GM18867 (cell line): ENCODE data around the gene CNTN1.
"Not testable (repeated sequence)": the region's sequence is repeated elsewhere in the genome, so short reads cannot be mapped to it uniquely, and the experiment has no call there.

Experiments used
- ATAC-seq: cut with Tn5 transposase; IDR thresholded peaks from one replicate; pipeline ENCODE4 v1.9.1; 2021; ENCODE audit warnings: mild to moderate bottlenecking, moderate library complexity; ENCODE audit not compliant: unreplicated experiment

Gene CNTN1

DNA sequence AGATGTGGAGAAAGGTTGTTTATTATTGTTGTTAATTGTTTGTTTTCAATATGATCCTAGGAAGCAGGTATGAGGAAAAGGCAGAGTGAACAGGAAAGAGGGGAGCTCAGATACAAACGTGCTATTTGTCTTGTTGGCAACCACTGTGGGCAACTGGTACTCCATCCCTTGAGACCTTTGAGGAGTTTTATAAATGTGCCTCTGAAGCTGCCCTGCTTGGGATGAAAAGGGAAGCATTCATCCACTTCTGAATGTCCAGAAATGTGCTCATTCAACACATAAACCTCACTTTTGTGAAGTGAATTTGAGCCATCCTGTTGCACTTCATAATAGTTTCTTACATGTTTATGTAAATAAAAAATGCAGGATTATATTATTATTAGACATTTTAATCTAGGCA lies 331.6 kb downstream of the CNTN1 start:
- no peak for ATAC-seq

DNA sequence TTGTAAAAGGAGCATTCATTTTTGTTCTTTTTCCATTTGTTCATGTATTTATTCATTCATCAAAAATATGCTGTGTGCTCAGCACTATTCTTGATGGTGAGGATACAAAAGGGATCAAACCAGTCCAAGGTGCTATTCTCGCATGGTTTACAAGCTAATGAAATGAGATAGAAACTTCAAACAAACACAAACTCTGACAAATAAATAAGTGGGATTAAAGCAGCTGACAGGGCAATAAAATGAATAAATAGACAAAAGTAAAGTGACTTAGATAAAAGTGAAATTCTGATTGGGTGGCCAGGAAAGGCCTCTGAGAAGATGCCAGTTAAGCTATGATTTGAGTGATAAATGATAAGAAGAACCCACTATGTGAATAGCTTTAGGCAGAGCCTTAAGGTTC lies 333.9 kb downstream of the CNTN1 start:
- ATAC-seq = no peak

DNA sequence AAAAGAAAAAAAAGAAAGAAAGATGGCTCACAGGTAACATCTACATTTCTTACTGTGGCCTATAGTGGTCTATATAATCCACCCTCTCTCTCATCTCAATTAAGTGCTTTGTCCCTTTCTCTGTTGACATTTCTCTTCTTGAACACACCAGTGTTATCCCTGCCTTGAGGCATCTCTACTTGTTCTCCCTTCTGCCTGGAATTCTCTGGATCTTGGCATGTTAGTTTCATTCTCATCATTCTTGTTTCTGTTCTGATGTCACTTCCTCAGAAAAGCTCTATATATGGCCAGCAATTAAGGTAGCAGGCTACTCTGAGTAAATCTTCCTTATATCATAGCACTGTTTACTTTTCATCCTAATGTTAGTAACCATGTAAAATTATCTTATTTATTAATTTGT lies 340.1 kb downstream of the CNTN1 start:
- ATAC-seq = no peak

DNA sequence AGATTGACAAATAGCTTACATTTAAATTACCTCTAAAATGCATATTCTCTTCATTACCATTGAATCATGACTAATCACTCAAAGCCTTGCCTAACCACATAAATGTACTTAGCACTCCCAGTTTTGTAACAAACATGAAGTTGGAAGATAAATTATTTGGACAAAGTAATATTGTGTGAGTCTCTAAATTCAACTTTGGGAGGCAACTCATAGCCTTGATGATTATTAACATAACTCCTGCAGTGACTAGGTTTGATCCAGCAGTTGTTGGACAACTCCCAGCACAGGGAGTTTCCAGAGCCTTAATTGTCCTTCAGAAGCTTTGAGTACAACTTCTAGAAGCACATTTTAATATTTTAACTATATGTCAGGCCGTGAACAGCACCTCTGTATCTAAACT lies 342.4 kb downstream of the CNTN1 start:
- no peak for ATAC-seq

DNA sequence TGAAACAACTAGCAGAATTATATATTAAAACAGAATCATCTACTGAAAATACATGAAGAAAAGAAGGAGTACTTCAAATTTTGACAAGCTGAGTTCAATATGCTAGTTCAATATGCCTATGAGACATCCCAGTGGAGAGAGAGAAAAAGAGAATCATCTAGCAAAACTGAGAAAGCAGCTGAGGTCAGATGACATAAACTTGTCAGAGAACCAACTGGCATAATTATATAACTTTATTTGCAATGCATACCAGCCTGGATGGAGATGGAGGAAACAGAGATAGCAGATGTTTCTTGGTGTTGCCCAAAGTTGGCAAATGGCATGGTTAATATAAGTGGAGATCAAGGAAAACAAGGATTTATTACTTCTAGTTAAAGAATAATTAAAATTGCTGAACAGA lies 347.2 kb downstream of the CNTN1 start:
- no peak for ATAC-seq

DNA sequence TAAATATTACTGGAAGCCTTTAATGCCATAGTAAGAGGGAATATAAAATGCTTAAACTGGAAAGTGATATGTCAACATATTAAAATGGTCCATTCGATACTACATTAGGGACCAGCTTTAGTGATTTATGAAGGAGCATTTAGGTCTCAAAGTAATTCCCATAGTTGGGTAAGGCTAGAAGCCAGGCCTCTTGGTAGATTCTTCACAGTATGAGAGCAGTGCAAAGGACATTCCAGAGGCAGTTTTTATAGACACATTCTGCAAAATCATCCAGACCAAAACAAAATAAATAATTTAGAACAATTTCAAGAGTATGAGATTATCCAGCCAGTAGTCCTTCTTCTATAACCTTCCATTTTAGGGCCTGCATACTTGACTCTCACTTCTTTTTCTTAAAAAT lies 353.3 kb downstream of the CNTN1 start:
- no peak for ATAC-seq

DNA sequence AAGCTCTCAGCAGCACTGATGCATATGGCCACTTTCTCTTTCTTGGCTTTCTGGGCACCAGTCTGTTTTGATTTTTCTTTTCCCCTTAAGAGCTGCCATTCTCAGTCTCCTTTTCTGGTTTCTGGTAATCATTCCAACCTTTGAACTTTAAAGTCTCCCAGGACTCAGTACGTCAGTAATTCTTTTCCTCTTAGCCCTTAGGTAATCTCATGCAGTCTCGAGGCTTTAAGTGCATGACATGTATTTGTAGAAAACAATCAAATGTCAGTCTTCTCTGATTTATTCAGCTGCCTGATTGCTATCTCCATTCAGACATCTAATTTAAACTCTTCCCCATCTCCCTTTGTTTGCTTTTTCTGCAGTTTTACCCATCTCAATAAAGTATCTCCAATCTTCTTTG lies 356.8 kb downstream of the CNTN1 start:
- no peak for ATAC-seq

DNA sequence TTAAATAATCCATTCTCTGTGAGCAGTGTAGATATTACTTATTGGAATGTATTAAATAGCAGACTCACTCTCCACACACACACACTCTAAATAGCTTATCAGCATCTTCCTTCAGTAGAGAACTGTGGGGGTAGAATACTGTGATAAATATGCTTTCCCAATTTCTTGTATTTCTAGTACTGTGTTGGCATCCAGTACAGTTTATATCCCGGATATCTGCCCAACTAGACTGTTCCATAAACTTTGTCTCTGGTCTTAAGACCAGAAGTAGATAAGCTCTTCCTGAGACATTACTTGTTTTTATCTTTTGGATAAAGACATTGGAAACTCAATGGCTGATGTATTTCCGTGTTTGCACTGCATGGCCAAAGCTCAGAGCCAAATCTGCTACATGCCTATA lies 359.7 kb downstream of the CNTN1 start:
- no peak for ATAC-seq

DNA sequence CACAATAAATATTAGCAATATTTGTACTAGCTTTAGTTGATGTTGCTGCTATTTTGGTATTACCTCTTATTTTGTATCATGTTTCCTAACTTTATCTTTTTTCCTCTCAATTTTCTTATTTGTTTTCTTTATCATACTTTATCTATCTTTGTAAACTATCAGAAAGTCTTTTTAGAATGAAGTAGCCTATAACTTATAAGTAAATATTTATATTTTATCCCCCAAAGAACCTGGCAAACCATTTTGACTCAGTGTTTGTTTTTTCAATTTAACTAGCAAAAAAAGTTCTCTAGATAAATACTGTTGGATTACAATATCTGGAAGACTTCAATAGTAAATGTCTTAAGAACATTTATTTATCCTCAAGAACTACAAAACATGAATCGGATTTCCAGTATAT lies 360.2 kb downstream of the CNTN1 start:
- no peak for ATAC-seq

DNA sequence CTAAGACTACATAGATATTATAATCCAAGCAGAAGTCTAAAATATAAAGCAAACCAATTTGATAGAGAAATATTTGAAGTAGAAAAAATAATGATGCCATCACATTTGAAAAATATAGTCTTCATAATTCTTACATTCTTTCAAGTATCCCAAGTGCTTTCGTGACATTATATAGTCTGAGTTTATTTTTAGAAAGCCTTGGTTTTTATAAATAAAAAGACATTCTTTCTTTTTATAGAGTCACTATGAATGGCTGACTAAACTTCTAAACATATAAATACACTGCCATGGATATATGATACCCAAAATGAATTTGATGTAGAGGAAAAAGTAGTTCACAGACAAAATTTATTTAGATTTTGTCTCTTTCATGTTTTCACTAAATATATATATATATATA lies 360.8 kb downstream of the CNTN1 start:
- ATAC-seq = no peak

DNA sequence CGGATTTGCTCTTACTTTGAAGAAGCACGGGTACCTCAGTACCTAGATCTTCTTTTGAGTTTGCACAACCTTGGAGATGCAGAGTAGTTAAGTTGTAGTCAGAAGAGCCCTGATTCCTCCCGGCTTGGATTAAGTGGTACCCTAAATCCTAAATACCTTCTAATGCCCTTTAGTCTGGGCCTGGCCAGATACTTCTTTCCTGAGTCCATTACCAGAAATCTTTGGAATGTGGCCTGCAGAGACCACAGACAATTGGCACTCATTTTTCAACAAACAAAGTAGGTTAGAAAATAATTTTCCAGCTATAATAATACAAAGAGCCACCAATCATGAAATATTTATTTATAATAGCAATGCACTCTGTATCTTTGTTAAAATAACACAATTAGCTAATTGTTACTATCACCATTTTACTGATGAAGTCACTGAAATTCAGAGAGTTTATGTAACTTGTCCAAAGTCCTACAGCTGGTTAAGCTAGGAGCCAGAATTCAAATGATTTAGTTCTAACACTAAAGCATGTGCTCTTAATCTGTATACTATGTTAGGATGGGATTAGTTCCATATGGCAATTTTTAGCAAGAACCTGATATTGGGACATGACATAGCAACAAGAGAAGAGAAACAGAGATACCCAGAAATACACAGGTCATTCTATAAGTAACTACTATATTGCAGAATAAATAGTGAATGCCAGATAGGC lies 363.8 kb downstream of the CNTN1 start:
- no peak for ATAC-seq

DNA sequence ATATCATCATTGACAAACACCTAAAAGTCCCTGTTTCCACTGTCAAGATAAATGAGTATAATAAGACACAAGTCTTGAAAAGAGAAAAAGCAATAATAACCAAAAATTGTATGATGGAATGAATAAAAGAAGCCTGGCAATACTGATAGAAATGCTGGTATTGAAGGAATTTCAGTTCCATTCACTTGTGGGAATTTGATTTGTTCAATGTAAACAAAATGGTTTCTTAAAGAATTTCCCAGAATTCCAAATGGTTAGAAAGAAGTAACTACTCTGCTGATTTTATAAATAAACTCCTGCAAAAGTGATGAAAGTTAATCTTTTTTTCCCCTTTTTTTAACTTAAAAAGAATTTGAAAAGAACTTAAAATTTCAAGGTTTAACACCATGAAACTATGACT lies 366.0 kb downstream of the CNTN1 start:
- ATAC-seq = no peak

DNA sequence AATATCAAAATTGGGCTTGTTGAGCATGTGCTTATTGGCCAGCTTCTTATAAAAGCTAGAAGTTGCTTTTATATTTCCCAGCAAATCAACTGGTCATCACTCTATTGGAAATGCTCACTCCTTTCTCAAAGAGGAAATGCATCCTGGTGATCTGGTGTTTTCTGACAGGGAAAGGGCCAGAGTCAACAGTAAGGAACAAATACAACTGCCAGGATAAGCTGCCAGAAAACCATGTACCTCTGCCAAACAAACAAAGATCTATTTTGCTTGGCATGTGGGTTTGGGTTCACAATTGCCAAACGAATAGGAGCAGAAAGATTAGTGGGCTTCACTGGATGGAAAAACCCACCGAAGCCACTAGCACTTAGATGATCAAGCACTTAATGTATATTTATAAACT lies 369.0 kb downstream of the CNTN1 start:
- ATAC-seq = no peak

DNA sequence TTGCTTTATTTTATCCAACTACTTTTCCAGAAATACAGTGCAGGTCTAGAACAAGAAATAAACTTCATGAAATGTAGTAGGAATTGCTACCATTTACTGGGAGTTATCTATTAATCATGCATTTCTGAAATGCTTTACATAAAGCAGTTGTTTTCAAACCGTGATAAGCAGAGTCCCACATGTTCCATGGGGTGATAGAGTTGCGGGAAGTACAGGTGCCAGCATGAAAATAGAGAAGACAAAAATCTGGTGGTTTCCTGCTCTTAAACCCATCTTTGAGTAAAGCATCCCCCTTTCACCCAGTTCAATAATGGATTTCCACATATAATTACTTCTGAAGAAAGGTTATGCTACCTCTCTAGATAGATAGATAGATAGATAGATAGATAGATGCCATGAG lies 372.2 kb downstream of the CNTN1 start:
- ATAC-seq = no peak

DNA sequence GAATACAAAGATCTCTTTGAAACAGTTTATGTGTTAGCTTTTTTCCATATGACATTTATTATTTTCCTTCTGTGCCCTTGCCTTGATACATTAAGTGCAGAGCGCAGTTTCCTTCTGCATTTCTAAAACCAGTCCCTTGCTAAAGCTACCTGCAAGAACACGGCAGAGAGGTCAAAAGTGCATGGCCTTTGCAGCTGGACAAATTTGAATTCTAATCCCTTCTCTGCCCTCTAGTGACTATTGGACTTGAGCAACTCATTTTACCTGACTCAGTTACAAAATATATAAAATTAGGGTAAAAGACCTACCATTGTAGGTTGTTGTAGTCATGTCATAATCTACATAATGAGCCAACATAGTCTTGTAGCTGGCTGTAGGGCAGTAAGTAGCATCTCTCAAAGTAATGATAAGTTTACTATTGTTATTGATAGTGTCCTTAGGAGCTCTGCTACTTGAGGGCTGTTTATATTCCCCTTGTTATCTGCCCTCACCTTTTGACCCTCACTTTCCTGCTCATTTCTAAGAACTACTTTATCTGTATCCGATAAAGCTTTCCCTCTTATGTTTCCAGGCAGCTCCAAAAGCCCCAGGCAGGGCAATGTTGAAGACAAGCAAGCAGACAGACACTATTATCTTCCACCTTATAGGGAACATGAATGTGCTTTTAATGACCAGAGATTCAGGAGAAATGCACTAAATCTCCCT lies 375.9 kb downstream of the CNTN1 start:
- no peak for ATAC-seq

DNA sequence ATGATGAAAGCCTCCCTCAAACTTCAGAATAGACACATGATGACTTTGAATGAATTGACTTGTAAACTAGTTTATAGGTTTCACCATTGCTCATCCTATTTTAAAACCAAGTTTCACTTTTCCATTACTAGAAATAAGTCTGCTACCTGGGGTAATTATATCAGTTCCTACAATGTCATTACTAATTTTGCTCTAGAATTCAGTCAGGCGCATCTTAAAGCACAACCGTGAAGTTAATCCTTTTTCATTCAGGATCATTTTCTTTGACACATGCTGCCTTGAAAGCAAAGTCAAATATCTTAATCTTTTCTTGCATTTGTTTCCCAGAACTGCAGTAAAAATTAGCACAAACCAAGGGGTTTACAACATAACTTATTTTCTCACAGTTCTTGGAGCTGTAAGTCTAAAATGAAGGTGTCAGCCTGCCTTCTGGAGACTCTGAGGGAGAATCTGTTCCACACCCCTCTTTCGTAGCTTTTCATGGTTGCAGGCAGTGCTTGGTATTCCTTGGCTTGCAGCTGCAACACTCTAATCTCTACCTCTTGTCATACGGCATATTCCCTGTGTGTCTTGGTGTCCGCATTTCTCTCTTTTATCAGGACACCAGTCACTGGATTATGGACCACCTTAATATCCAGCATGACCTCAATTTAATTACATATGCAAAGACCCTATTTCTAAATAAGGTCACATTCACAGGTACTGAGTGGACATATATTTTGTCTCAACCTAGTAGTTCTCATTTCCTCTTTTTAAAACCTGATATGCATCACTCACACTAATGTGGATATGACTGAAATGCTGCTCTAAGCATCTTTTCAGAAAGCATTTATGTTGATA lies 381.6 kb downstream of the CNTN1 start:
- peak; percentile 81 for ATAC-seq

DNA sequence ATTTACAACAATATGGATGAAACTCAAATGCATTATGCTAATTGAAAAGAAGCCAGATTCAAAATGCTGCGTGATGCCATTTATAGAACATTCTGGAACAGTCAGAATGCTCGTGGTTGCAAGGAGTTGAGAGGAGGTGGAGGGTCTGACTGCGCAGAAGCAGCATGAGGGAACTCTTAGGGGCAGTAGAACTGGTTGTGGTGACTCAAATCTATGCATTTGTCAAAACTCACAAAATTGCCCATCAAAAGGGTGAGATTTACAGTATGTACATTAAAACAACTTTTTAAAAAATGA lies 382.2 kb downstream of the CNTN1 start:
- no peak for ATAC-seq

DNA sequence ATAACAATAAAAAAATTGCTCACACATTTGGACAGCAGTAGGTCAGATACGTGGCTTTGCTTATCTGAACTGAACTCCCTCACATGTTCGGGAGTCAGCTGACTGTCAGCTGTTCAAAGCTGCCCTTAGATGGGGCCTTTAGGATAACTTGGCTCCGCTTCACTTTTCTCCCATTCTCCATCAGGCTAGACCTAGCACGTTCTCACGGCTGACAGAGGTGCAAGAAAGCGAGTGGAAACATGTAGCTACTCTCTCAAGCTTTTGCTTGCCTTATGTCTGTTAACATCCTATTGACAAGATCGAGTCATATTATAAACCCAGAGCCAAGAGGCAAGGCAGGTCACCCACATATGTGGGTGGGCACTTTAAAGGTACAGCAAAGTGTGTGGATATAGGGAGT lies 383.9 kb downstream of the CNTN1 start:
- ATAC-seq = no peak

DNA sequence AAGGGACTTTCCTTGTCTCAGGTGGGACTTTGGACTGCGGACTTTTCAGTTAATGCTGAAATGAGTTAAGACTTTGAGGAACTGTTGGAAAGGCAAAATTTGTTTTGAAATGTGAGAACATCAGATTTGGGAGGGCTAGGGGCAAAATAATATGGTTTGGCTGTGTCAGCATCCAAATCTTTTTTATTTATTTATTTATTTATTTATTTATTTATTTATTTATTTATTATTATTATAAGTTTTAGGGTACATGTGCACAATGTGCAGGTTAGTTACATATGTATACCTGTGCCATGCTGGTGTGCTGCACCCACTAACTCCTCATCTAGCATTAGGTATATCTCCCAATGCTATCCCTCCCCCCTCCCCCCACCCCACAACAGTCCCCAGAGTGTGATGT lies 389.0 kb downstream of the CNTN1 start:
- ATAC-seq = not testable (repeated sequence)

DNA sequence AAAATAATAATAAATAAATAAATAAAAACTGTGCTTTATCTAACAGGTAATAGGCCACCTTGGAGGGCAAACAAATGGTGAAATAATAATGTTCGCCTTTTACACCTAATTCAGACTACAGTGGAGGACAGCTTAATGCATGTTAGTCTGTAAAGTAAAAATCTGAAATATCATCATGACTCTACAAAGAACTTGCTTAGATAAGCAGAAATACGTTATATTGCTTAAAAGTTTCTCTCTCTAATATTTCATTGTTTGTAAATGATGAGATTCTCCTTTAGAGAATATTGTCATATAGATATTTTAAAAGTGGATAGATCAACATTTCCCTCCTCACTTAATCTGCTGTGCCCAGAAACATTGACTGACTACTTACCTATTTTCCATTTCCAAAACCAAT lies 397.2 kb downstream of the CNTN1 start:
- ATAC-seq = no peak

DNA sequence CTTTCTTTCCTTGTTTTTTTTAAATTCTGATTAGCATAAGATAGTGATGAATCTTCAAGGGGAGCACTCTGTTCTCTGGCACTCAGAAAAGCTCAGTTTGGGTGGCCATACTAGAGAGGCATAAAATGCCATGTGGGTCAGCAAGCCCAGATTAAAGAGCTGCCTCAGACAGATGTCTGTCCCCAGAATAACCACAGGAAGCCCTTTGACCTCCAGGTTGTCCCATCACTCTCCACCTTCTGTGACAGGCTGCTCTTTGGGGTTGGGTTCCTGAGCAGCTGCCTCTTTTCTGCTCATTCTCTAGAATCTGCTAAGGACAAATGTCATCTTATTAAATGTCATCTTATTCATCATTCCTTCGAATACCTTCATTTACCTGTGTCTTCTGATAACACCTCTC lies 399.9 kb downstream of the CNTN1 start:
- ATAC-seq = no peak

DNA sequence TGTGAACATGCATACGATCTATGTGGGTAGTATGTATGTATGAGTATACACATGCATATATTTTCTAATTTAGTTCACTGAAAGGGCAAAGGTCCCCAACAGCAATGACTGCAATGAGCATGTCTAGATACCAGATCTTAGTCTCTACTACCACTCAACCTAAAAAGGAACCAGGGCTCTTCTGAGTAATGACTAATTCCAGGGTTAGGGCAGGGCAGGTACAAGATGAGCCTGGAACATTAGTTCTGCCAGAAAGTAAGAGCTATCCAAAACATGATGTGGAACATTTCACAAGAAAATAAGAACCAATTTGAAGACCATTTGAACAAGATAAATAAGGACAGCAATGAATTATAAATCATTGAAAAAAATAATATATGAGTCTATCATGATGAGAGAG lies 404.6 kb downstream of the CNTN1 start:
- no peak for ATAC-seq
